Keratinocyte (primary cell): ENCODE results near the gene TANGO2. TPM values are rescaled to one million over a fixed set of nuclear protein-coding genes. Genes with fewer than 3 reads are reported as not detected.

Experiments
- DNase-seq: peaks from one replicate; pipeline ENCODE4 v3.0.0-alpha.2; 2011; ENCODE audit warnings: low read depth, missing footprints, low spot score
- FAIRE-seq: peaks from 2 replicates; lab custom pipeline; 2011; peaks lifted over from hg19 to GRCh38; lab: Jason Lieb, UNC
- H2AFZ ChIP-seq: 2 replicates; pipeline ENCODE4 v1.6.0; 2012; ENCODE audit warnings: low read length, control low read depth, inconsistent platforms; ENCODE audit not compliant: control insufficient read depth
- H3K27ac ChIP-seq: 2 replicates; pipeline ENCODE4 v1.5.1; 2011; ENCODE audit warnings: low read length; ENCODE audit not compliant: control insufficient read depth, insufficient read depth
- H3K27me3 ChIP-seq: 3 replicates; pipeline ENCODE4 v1.6.0; 2011; ENCODE audit warnings: low read length; ENCODE audit not compliant: control insufficient read depth, insufficient read depth; ENCODE audit errors: extremely low read depth
- H3K36me3 ChIP-seq, 2 experiments: 2 replicates in 1 of 2; 3 replicates in 1 of 2; pipeline ENCODE4 v1.5.1; 2011; ENCODE audit warnings: low read length in 2 of 2, mild to moderate bottlenecking in 1 of 2; ENCODE audit not compliant: control insufficient read depth in 2 of 2, insufficient read depth in 2 of 2; ENCODE audit errors: extremely low read depth in 1 of 2
- H3K4me1 ChIP-seq: 3 replicates; pipeline ENCODE4 v1.5.1; 2011; ENCODE audit warnings: low read length; ENCODE audit not compliant: control insufficient read depth, insufficient read depth; ENCODE audit errors: extremely low read depth
- H3K4me2 ChIP-seq: 3 replicates; pipeline ENCODE4 v1.6.0; 2011; ENCODE audit warnings: low read depth, low read length; ENCODE audit not compliant: control insufficient read depth, insufficient read depth; ENCODE audit errors: extremely low read depth
- H3K4me3 ChIP-seq, 3 experiments: fragments of 200-600 bp in 1 of 3; sonication (generic) in 1 of 3; 2 replicates in 2 of 3; 3 replicates in 1 of 3; pipeline ENCODE4 v1.5.1; 2011 to 2016; ENCODE audit warnings: low read length in 3 of 3, mild to moderate bottlenecking in 3 of 3, control low read depth in 2 of 3, inconsistent platforms in 1 of 3, low read depth in 1 of 3, mixed read lengths in 1 of 3, mixed run types in 1 of 3, moderate library complexity in 1 of 3; ENCODE audit not compliant: control insufficient read depth in 2 of 3, insufficient read depth in 2 of 3; ENCODE audit errors: extremely low read depth in 1 of 3
- H3K79me2 ChIP-seq: 2 replicates; pipeline ENCODE4 v1.6.0; 2012; ENCODE audit warnings: low read length; ENCODE audit not compliant: control insufficient read depth, insufficient read depth
- H3K9ac ChIP-seq: 3 replicates; pipeline ENCODE4 v1.6.0; 2011; ENCODE audit warnings: low read length; ENCODE audit not compliant: control insufficient read depth, insufficient read depth; ENCODE audit errors: extremely low read depth
- H3K9me1 ChIP-seq: 3 replicates; pipeline ENCODE4 v1.6.0; 2011; ENCODE audit warnings: low read length; ENCODE audit not compliant: control insufficient read depth, insufficient read depth; ENCODE audit errors: extremely low read depth
- H3K9me3 ChIP-seq: 2 replicates; pipeline ENCODE4 v1.5.1; 2012; ENCODE audit warnings: low read depth, low read length; ENCODE audit not compliant: control insufficient read depth
- H4K20me1 ChIP-seq: 3 replicates; pipeline ENCODE4 v1.6.0; 2011; ENCODE audit warnings: low read length; ENCODE audit not compliant: control insufficient read depth, insufficient read depth; ENCODE audit errors: extremely low read depth
- EZH2 ChIP-seq: IDR thresholded peaks from one replicate; pipeline ENCODE4 v1.6.1; 2012; ENCODE audit warnings: inconsistent platforms, mild to moderate bottlenecking, low read length, moderate library complexity
- dilution Hi-C: fragments of 300-500 bp; cut with MboI; formaldehyde crosslinking; loops from one replicate; pipeline ENCODE4 v1.7.0; 2020; ENCODE audit warnings: low sequenced_read_pairs; ENCODE audit not compliant: extremely low pct_ligation_motif_present
- polyA plus RNA-seq, 5 experiments: library from polyadenylated mRNA; depleted of rRNA in 3 of 5; stranded (reverse) in 3 of 5; stranded (forward) in 1 of 5; unstranded in 1 of 5; fragments of >200 nt; gene quantifications; 1 replicate in 1 of 5; 2 replicates in 3 of 5; 3 replicates in 1 of 5; pipeline versions ENCODE4 v1.2.1 to v1.2.3, GENCODE V29; 2011 to 2012; ENCODE audit warnings: missing spikeins in 2 of 5, low read depth in 1 of 5, low replicate concordance in 1 of 5
- TF ChIP-seq, protein P1 (sequence below), 3 experiments: IDR thresholded peaks in 1 of 3; conservative IDR thresholded peaks in 1 of 3; optimal IDR thresholded peaks in 1 of 3; 2 replicates in 2 of 3; 3 replicates in 1 of 3; pipeline versions ENCODE3 to v1.5.1; 2011; ENCODE audit warnings: low read length in 3 of 3, mild to moderate bottlenecking in 3 of 3, moderate library complexity in 2 of 3, control low read depth in 1 of 3, inconsistent platforms in 1 of 3; ENCODE audit not compliant: insufficient read depth in 2 of 3; ENCODE audit errors: extremely low read depth in 1 of 3

Gene TANGO2
- polyA plus RNA-seq, 1 donor (not counting 4 experiments of a cell fraction or from before 2014, with no cell fraction given): 20.1 TPM

DNA sequence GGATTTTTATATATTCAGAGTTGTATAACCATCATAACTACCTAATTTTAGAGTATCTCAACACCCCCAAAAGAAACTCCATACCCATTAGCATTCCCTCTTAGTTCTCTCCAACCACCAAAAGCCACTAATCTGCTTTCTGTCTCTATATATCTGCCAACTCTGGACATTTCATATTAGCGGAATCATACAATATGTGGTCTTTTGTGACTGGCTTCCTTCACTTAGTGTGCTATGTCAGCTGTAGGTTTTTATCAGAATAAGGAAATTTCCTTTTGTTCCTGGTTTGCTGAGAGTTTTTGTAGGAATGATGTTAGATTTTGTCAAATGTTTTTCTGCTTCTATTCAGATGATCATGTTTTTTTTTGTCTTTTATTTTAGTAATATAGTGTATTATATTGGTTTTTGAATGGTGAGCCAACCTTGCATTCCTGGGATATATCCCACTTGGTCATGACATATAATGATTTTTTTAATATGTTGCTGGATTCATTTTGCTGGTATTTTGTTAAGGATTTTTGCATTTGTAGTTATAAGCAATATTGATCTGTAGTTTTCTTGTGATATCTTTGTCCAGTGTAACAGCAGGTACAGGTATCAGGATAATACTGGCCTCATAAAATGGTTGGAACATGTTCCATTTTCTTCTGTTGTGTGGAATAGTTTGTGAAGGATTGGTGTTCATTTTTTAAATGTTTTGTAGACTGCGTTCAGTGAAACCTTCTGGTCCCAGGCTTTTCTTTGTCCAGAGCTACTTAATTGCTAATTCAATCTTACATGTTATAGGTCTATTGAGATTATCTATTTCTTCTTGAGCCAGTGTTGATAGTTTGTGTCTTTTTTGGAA is 75.9 kb downstream of the TANGO2 start:
- Histone ChIP-seq H3K9me3 (no peaks in the 10 kb centered on the region), H3K36me3 (peaks cover 34 to 48% of the 10 kb centered on the region in 2 experiments), H3K27me3 (no peaks in the 10 kb centered on the region), H4K20me1 (no peaks in the 10 kb centered on the region), H3K9ac (no peak overlapping the region), H3K9me1 (no peaks in the 10 kb centered on the region), H2AFZ (no peak overlapping the region), H3K27ac (no peak overlapping the region), H3K4me2 (no peak overlapping the region), H3K4me1 (peaks cover 10% of the 10 kb centered on the region), H3K79me2 (peaks cover 23% of the 10 kb centered on the region), H3K4me3 (no peak overlapping the region)
- no peak for DNase-seq
- dilution Hi-C loops: no loop called here
- TF ChIP-seq, protein P1, sequence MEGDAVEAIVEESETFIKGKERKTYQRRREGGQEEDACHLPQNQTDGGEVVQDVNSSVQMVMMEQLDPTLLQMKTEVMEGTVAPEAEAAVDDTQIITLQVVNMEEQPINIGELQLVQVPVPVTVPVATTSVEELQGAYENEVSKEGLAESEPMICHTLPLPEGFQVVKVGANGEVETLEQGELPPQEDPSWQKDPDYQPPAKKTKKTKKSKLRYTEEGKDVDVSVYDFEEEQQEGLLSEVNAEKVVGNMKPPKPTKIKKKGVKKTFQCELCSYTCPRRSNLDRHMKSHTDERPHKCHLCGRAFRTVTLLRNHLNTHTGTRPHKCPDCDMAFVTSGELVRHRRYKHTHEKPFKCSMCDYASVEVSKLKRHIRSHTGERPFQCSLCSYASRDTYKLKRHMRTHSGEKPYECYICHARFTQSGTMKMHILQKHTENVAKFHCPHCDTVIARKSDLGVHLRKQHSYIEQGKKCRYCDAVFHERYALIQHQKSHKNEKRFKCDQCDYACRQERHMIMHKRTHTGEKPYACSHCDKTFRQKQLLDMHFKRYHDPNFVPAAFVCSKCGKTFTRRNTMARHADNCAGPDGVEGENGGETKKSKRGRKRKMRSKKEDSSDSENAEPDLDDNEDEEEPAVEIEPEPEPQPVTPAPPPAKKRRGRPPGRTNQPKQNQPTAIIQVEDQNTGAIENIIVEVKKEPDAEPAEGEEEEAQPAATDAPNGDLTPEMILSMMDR (optimal IDR thresholded peaks at IDR 0.05 in 1 of 3, IDR thresholded peaks at IDR 0.05 in 1 of 3, conservative IDR thresholded peaks at IDR 0.05 in 1 of 3; ENCODE audit: extremely low read depth in 1 of 3, insufficient read depth in 2 of 3, low read length in 3 of 3): no peak
- no peak for TF ChIP-seq EZH2
- no peak for FAIRE-seq

DNA sequence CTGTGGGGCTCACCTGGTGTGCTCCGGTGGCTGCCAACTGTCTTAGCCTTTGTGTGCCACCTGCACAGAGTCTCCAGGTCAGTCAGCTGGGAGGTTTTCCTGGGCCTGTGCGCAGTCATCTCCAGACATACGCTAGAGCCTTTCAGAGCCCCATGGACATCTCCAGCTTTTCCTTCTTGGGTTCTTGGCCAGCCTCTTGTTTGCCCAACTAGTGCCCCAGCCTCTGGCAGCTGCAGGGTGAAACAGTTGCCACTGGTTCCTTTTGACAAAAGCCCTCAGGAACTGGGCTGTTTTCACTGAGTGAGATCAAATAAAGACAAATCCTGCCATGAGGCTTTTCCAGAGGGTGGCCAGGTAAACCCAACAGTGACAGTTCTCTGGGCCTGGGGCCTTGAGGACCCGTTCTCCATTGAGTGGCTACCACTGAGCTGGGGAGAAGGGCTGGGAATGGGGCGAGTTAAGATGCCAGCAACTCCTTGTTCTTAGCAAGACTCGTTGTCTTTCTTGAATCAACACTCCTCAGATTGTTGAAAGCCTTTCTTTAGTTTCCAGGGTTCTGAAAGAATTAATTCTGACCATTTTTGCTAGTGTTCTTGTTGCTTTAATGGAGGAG is 78.3 kb downstream of the TANGO2 start:
- Histone ChIP-seq H2AFZ (no peak overlapping the region), H3K4me2 (no peak overlapping the region), H3K4me1 (peaks cover 10% of the 10 kb centered on the region), H3K27me3 (no peaks in the 10 kb centered on the region), H3K4me3 (no peak overlapping the region), H3K79me2 (peaks cover 27% of the 10 kb centered on the region), H3K9me1 (no peaks in the 10 kb centered on the region), H4K20me1 (no peaks in the 10 kb centered on the region), H3K36me3 (peaks cover 24 to 40% of the 10 kb centered on the region in 2 experiments), H3K9ac (no peak overlapping the region), H3K27ac (no peak overlapping the region), H3K9me3 (no peaks in the 10 kb centered on the region)
- FAIRE-seq (no peak), DNase-seq (no peak)
- TF ChIP-seq, protein P1 (optimal IDR thresholded peaks at IDR 0.05 in 1 of 3, IDR thresholded peaks at IDR 0.05 in 1 of 3, conservative IDR thresholded peaks at IDR 0.05 in 1 of 3; ENCODE audit: extremely low read depth in 1 of 3, insufficient read depth in 2 of 3, low read length in 3 of 3): no peak
- TF ChIP-seq EZH2: no peak
- dilution Hi-C loops: no loop called here
